CD14-positive monocyte (primary cell): ENCODE data around the gene ROBO1. TPM values are rescaled to one million over a fixed set of nuclear protein-coding genes. Genes with fewer than 3 reads are reported as not detected.

Experiments
- DNase-seq, 3 donors: peaks; one replicate each; pipeline ENCODE4 v3.0.0-alpha.2; 2011 to 2022
- H2AFZ ChIP-seq: 2 replicates; pipeline ENCODE4 v1.6.0; 2012; ENCODE audit warnings: mild to moderate bottlenecking, low read depth, low read length, inconsistent platforms; ENCODE audit not compliant: insufficient read depth, poor library complexity, severe bottlenecking
- H3K27ac ChIP-seq, 2 donors: 1 replicate in 1 of 2; 2 replicates in 1 of 2; pipeline ENCODE4 v1.5.1; 2012 to 2013; ENCODE audit warnings: low read length in 2 of 2, control low read depth in 1 of 2, inconsistent platforms in 1 of 2, low read depth in 1 of 2, mild to moderate bottlenecking in 1 of 2
- H3K27me3 ChIP-seq, 2 donors: one replicate each; pipeline versions ENCODE4 v1.6.0 to v1.6.1; 2011 to 2013; ENCODE audit warnings: low read length in 2 of 2; ENCODE audit not compliant: control insufficient read depth in 2 of 2, insufficient read depth in 2 of 2
- H3K36me3 ChIP-seq, 2 donors: replicated peaks in 1 of 2; 1 replicate in 1 of 2; 2 replicates in 1 of 2; pipeline versions ENCODE4 v1.5.1 to v1.6.1; 2012 to 2013; ENCODE audit warnings: low read length in 2 of 2, control low read depth in 1 of 2, inconsistent platforms in 1 of 2, mild to moderate bottlenecking in 1 of 2; ENCODE audit not compliant: insufficient read depth in 2 of 2, control insufficient read depth in 1 of 2
- H3K4me1 ChIP-seq, 2 donors: 1 replicate in 1 of 2; 2 replicates in 1 of 2; pipeline versions ENCODE4 v1.5.1 to v1.6.1; 2012 to 2013; ENCODE audit warnings: low read length in 2 of 2, control low read depth in 1 of 2, inconsistent platforms in 1 of 2, mild to moderate bottlenecking in 1 of 2, moderate library complexity in 1 of 2; ENCODE audit not compliant: insufficient read depth in 2 of 2, control insufficient read depth in 1 of 2
- H3K4me2 ChIP-seq: replicated peaks from 2 replicates; pipeline ENCODE3; 2012; ENCODE audit warnings: low read length, moderate library complexity, mild to moderate bottlenecking; ENCODE audit not compliant: poor library complexity, severe bottlenecking; ENCODE audit errors: extremely low read depth
- H3K4me3 ChIP-seq, 3 experiments: fragments of 200-600 bp in 1 of 3; sonication (generic) in 1 of 3; replicated peaks in 1 of 3; 1 replicate in 2 of 3; 2 replicates in 1 of 3; pipeline ENCODE4 v1.5.1; 2011 to 2013; ENCODE audit warnings: low read length in 3 of 3, mild to moderate bottlenecking in 3 of 3, control low read depth in 2 of 3, low read depth in 2 of 3, inconsistent platforms in 1 of 3, moderate library complexity in 1 of 3
- H3K79me2 ChIP-seq: 2 replicates; pipeline ENCODE4 v1.6.0; 2012; ENCODE audit warnings: mild to moderate bottlenecking, control low read depth, inconsistent platforms, low read length, moderate library complexity; ENCODE audit not compliant: insufficient read depth
- H3K9ac ChIP-seq: 2 replicates; pipeline ENCODE4 v1.6.0; 2017; ENCODE audit warnings: low read length, mild to moderate bottlenecking; ENCODE audit not compliant: insufficient read depth, poor library complexity, severe bottlenecking
- H3K9me3 ChIP-seq, 2 donors: replicated peaks in 1 of 2; 1 replicate in 1 of 2; 2 replicates in 1 of 2; pipeline versions ENCODE4 v1.5.1 to v1.6.1; 2012 to 2013; ENCODE audit warnings: low read length in 2 of 2, control low read depth in 1 of 2; ENCODE audit not compliant: control insufficient read depth in 1 of 2, insufficient read depth in 1 of 2
- H4K20me1 ChIP-seq: 2 replicates; pipeline ENCODE4 v1.6.0; 2012; ENCODE audit warnings: mild to moderate bottlenecking, low read length, control low read depth, moderate library complexity; ENCODE audit not compliant: insufficient read depth
- H3K27ac Mint-ChIP-seq, 7 donors: one replicate each; pipeline ENCODE4 v1.8.0; 2020; ENCODE audit warnings: mild to moderate bottlenecking in 7 of 7, mixed read lengths in 7 of 7, moderate library complexity in 6 of 7, inconsistent platforms in 2 of 7
- H3K27me3 Mint-ChIP-seq, 3 donors: one replicate each; pipeline ENCODE4 v1.8.0; 2021 to 2022; ENCODE audit warnings: low read depth in 3 of 3, mild to moderate bottlenecking in 3 of 3, mixed read lengths in 3 of 3, moderate library complexity in 3 of 3, inconsistent platforms in 1 of 3
- H3K36me3 Mint-ChIP-seq, 2 donors: one replicate each; pipeline ENCODE4 v1.8.0; 2020; ENCODE audit warnings: mixed read lengths in 2 of 2, inconsistent platforms in 1 of 2, mild to moderate bottlenecking in 1 of 2
- H3K4me1 Mint-ChIP-seq: one replicate; pipeline ENCODE4 v1.8.0; 2020; ENCODE audit warnings: mild to moderate bottlenecking, mixed read lengths
- H3K4me3 Mint-ChIP-seq, 2 donors: one replicate each; pipeline ENCODE4 v1.8.0; 2020; ENCODE audit warnings: mild to moderate bottlenecking in 2 of 2, mixed read lengths in 2 of 2, moderate library complexity in 1 of 2
- H3K9me3 Mint-ChIP-seq, 7 donors: one replicate each; pipeline ENCODE4 v1.8.0; 2020 to 2022; ENCODE audit warnings: mixed read lengths in 7 of 7, mild to moderate bottlenecking in 6 of 7, moderate library complexity in 6 of 7, inconsistent platforms in 2 of 7
- CTCF ChIP-seq: fragments of 200-600 bp; IDR thresholded peaks from one replicate; pipeline ENCODE4 v1.8.0; 2022; ENCODE audit warnings: antibody characterized with exemption, mild to moderate bottlenecking
- WGBS: methylation state at CpG from one replicate; pipeline ENCODE4 v1.1.5; 2013; ENCODE audit warnings: missing lambda C conversion rate; ENCODE audit not compliant: insufficient coverage; 5-methylcytosine and 5-hydroxymethylcytosine counted together
- intact Hi-C, 2 donors: fragments of 100-400 bp; cut with micrococcal nuclease; formaldehyde crosslinking; loops; one replicate each; pipeline versions ENCODE4 v1.15.0 to v1.15.1; 2023
- polyA plus RNA-seq, 3 donors: library from polyadenylated mRNA; depleted of rRNA in 1 of 3; unstranded in 2 of 3; stranded (reverse) in 1 of 3; fragments of 300-500 nt in 2 of 3; fragments of >200 nt in 1 of 3; fragmentation: Illumina TruSeq in 2 of 3; gene quantifications; 1 replicate in 2 of 3; 2 replicates in 1 of 3; pipeline ENCODE4 v1.2.3, GENCODE V29; 2012 to 2021

ROBO1 gene
- polyA plus RNA-seq, 3 donors, result 0.09 to 0.10 TPM; not detected in 1

DNA sequence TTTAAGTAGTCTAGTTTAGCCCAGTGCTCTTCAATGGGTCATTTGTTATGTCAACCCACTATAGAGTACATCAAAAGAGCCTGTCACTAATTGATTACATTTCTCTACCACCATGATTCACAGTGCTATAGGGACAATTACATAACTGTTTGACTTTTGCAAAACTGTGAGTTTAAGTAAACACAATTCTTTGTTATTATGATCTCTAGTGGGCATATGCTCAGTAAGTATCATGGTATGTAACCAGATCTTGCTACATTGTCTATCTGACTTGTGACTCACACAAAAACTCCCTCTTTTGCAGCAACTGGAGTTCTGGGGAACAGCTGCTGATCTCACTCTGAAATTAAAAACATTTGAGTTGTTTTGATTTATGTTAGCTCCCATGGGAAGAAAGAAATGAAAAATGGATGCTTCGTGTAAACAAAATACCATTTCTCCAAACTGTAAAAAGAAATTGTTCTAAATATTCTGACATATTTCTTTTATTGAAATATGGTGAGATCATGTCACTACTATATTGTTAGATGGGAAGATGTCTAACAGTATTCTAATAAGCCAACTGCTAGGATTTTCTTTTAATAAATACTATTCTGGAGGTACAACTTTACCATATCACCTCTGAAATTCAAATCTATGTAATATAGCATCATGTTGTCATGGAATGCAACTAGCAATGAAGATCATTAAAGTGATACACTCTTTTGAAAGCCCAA lies 470.4 kb downstream of the ROBO1 start:
- Histone ChIP-seq H3K4me1 (no peaks in the 10 kb centered on the region), H3K27me3 (no peaks in the 10 kb centered on the region), H2AFZ (no peak overlapping the region), H3K79me2 (no peaks in the 10 kb centered on the region), H3K36me3 (no peaks in the 10 kb centered on the region), H3K9me3 (peaks cover 5 to 14% of the 10 kb centered on the region in 2 donors), H4K20me1 (no peaks in the 10 kb centered on the region), H3K4me2 (no peak overlapping the region), H3K9ac (no peak overlapping the region), H3K4me3 (no peak overlapping the region), H3K27ac (no peak overlapping the region)
- no CpG with 5 or more reads among the region's 1 CpG for WGBS
- no peak for TF ChIP-seq CTCF
- H3K27ac Mint-ChIP-seq, result no peak overlapping the region
- peaks cover 0 to 15% (median 7%) of the 10 kb centered on the region in 7 donors for H3K9me3 Mint-ChIP-seq
- H3K27me3 Mint-ChIP-seq, result no peaks in the 10 kb centered on the region
- no peak overlapping the region for H3K4me3 Mint-ChIP-seq
- DNase-seq, result no peak
- H3K36me3 Mint-ChIP-seq, result no peaks in the 10 kb centered on the region
- H3K4me1 Mint-ChIP-seq, result no peaks in the 10 kb centered on the region
- intact Hi-C loops, result no loop called here

GRCh38 chr3:79286882-79287281 lies 480.9 kb downstream of the ROBO1 start:
- no peaks in the 10 kb centered on the region for H3K9me3 ChIP-seq
- WGBS, result no CpG with 5 or more reads among the region's 3 CpGs
- H3K36me3 ChIP-seq, result no peaks in the 10 kb centered on the region
- H3K27ac Mint-ChIP-seq, result no peak overlapping the region
- H3K27me3 ChIP-seq, result no peaks in the 10 kb centered on the region
- no peak overlapping the region for H3K4me2 ChIP-seq
- no peaks in the 10 kb centered on the region for H3K79me2 ChIP-seq
- H4K20me1 ChIP-seq, result no peaks in the 10 kb centered on the region
- H3K36me3 Mint-ChIP-seq, result no peaks in the 10 kb centered on the region
- no peak for DNase-seq
- no peaks in the 10 kb centered on the region for H3K27me3 Mint-ChIP-seq
- H3K4me1 ChIP-seq, result no peaks in the 10 kb centered on the region
- H2AFZ ChIP-seq, result no peak overlapping the region
- no peak overlapping the region for H3K4me3 ChIP-seq
- no peak overlapping the region for H3K9ac ChIP-seq
- peaks cover 0 to 4% (median 2%) of the 10 kb centered on the region in 7 donors for H3K9me3 Mint-ChIP-seq
- no peak overlapping the region for H3K4me3 Mint-ChIP-seq
- intact Hi-C loops, result no loop called here
- H3K27ac ChIP-seq, result no peak overlapping the region
- no peak for TF ChIP-seq CTCF
- no peaks in the 10 kb centered on the region for H3K4me1 Mint-ChIP-seq
